Loucy (cell line): ENCODE results near the gene TMEM253.

ENCODE experiments used
- EZH2phosphoT487 ChIP-seq: fragments of 200-600 bp; IDR thresholded peaks from 2 replicates; pipeline ENCODE4 v1.6.1; 2018; ENCODE audit warnings: antibody characterized with exemption, mild to moderate bottlenecking, moderate library complexity, borderline replicate concordance
- TF ChIP-seq, protein P1 (sequence below): fragments of 200-600 bp; sonication (generic); conservative IDR thresholded peaks from 2 replicates; pipeline ENCODE4 v1.5.1; 2014; ENCODE audit warnings: mild to moderate bottlenecking, antibody characterized with exemption, low read length

DNA sequence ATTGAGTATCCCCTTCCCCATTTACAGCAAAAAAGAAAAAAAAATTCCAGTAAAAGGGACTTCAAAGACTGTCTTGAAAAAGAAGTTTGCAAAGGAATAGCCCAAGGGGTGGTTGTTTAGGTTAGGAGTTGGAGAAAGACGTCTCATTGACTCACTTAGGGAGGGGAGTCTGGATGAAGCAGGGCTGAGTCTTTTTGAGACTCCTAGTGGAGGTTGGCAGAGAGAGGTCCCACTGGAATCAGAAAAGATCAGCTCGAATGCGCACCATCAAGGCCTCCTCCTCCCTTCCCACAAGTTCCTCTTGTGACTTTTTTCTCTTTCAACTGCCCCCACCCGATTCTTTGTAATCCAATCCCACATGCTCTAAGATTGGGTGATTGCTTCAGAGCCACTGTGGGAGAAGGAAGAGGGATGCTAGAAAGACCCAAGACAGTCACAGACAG, 28.8 kb upstream of the TMEM253 start:
- TF ChIP-seq, protein P1, sequence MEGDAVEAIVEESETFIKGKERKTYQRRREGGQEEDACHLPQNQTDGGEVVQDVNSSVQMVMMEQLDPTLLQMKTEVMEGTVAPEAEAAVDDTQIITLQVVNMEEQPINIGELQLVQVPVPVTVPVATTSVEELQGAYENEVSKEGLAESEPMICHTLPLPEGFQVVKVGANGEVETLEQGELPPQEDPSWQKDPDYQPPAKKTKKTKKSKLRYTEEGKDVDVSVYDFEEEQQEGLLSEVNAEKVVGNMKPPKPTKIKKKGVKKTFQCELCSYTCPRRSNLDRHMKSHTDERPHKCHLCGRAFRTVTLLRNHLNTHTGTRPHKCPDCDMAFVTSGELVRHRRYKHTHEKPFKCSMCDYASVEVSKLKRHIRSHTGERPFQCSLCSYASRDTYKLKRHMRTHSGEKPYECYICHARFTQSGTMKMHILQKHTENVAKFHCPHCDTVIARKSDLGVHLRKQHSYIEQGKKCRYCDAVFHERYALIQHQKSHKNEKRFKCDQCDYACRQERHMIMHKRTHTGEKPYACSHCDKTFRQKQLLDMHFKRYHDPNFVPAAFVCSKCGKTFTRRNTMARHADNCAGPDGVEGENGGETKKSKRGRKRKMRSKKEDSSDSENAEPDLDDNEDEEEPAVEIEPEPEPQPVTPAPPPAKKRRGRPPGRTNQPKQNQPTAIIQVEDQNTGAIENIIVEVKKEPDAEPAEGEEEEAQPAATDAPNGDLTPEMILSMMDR, result no peak; the same call in 1 of the 2 replicates
- TF ChIP-seq EZH2phosphoT487, result no peak
